Measurements from ENCODE around the gene IFT122. TPM values are rescaled to one million over a fixed set of nuclear protein-coding genes. Genes with fewer than 3 reads are reported as not detected.
"Not testable (repeated sequence)": the region's sequence is repeated elsewhere in the genome, so short reads cannot be mapped to it uniquely, and the experiment has no call there.

IFT122 gene
- total and polyA plus RNA-seq, 5 donors from 2014 or later: 2.5 to 19.3 (median 4.6) TPM

GRCh38 chr3:129409541-129409940 is 30.5 kb upstream of the IFT122 start:
- Histone ChIP-seq H3K4me3 (ENCODE audit: low read depth, low read length) (no peak overlapping the region), H3K36me3 (ENCODE audit: control insufficient read depth, insufficient read depth, low read length) (no peaks in the 10 kb centered on the region), H3K9me3 (ENCODE audit: control insufficient read depth in 2 of 2, low read length in 2 of 2) (no peaks in the 10 kb centered on the region), H3K4me1 (ENCODE audit: control insufficient read depth, insufficient read depth, low read length, poor library complexity, severe bottlenecking) (no peaks in the 10 kb centered on the region), H3K27ac (ENCODE audit: insufficient read depth, low read length, poor library complexity, severe bottlenecking) (no peak overlapping the region), H3K27me3 (ENCODE audit: control insufficient read depth, insufficient read depth, low read length) (no peaks in the 10 kb centered on the region)
- Mint-ChIP-seq H3K27ac (no peak overlapping the region), H3K4me3 (no peak overlapping the region), H3K27me3 (peaks cover 4% of the 10 kb centered on the region), H3K9me3 (no peaks in the 10 kb centered on the region), H3K4me1 (no peaks in the 10 kb centered on the region), H3K36me3 (peaks cover 3% of the 10 kb centered on the region)
- ATAC-seq (ENCODE audit: low read depth in 2 of 2): no peak
- no peak for DNase-seq

DNA sequence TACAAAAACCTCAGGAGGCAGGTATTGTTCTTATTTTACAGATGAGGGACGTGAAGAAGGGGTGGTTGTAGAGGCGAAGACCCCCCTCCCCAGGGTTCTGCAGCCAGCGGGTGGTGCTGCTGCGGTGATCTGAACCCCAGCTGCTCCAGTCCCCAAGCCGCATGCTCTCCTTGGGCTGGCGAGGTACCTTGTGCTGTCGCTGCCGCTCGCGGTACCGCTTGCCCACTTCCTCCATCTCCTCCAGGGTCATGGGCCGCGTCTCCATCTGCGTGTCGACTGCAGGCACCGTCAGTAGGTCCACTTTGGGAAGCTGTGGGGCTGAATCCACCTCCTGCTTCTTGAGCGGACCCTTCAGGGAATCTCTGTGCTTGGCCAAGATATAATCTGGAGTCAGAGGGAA is 29.1 kb upstream of the IFT122 start:
- Mint-ChIP-seq H3K27me3 (no peaks in the 10 kb centered on the region), H3K27ac (no peak overlapping the region), H3K4me3 (peak overlapping the region in 1 of 4 donors; percentile 38), H3K4me1 (no peaks in the 10 kb centered on the region), H3K36me3 (peaks cover 3% of the 10 kb centered on the region), H3K9me3 (no peaks in the 10 kb centered on the region)
- Histone ChIP-seq H3K27me3 (ENCODE audit: control insufficient read depth, insufficient read depth, low read length) (no peaks in the 10 kb centered on the region), H3K27ac (ENCODE audit: insufficient read depth, low read length, poor library complexity, severe bottlenecking) (no peak overlapping the region), H3K4me1 (ENCODE audit: control insufficient read depth, insufficient read depth, low read length, poor library complexity, severe bottlenecking) (no peaks in the 10 kb centered on the region), H3K9me3 (ENCODE audit: control insufficient read depth in 2 of 2, low read length in 2 of 2) (no peaks in the 10 kb centered on the region), H3K36me3 (ENCODE audit: control insufficient read depth, insufficient read depth, low read length) (no peaks in the 10 kb centered on the region), H3K4me3 (ENCODE audit: low read depth, low read length) (no peak overlapping the region)
- ATAC-seq (ENCODE audit: low read depth in 2 of 2) (no peak), DNase-seq (no peak)

GRCh38 chr3:129412542-129413198 is 27.4 kb upstream of the IFT122 start:
- Mint-ChIP-seq H3K4me1 (no peaks in the 10 kb centered on the region), H3K27ac (no peak overlapping the region), H3K9me3 (no peaks in the 10 kb centered on the region), H3K4me3 (no peak overlapping the region), H3K36me3 (peaks cover 3% of the 10 kb centered on the region), H3K27me3 (no peaks in the 10 kb centered on the region)
- Histone ChIP-seq H3K9me3 (ENCODE audit: control insufficient read depth in 2 of 2, low read length in 2 of 2) (no peaks in the 10 kb centered on the region), H3K27ac (ENCODE audit: insufficient read depth, low read length, poor library complexity, severe bottlenecking) (no peak overlapping the region), H3K4me1 (ENCODE audit: control insufficient read depth, insufficient read depth, low read length, poor library complexity, severe bottlenecking) (no peaks in the 10 kb centered on the region), H3K4me3 (ENCODE audit: low read depth, low read length) (no peak overlapping the region), H3K36me3 (ENCODE audit: control insufficient read depth, insufficient read depth, low read length) (no peaks in the 10 kb centered on the region), H3K27me3 (ENCODE audit: control insufficient read depth, insufficient read depth, low read length) (no peaks in the 10 kb centered on the region)
- DNase-seq: no peak
- no peak for ATAC-seq (ENCODE audit: low read depth in 2 of 2)

GRCh38 chr3:129413238-129413637 is 26.8 kb upstream of the IFT122 start:
- H3K36me3 Mint-ChIP-seq; H3K4me3 ChIP-seq (ENCODE audit: low read depth, low read length); H3K27ac Mint-ChIP-seq; H3K27ac ChIP-seq (ENCODE audit: insufficient read depth, low read length, poor library complexity, severe bottlenecking); ATAC-seq (ENCODE audit: low read depth in 2 of 2); H3K4me1 Mint-ChIP-seq; H3K27me3 ChIP-seq (ENCODE audit: control insufficient read depth, insufficient read depth, low read length); H3K27me3 Mint-ChIP-seq; H3K9me3 ChIP-seq (ENCODE audit: control insufficient read depth in 2 of 2, low read length in 2 of 2); H3K36me3 ChIP-seq (ENCODE audit: control insufficient read depth, insufficient read depth, low read length); H3K4me1 ChIP-seq (ENCODE audit: control insufficient read depth, insufficient read depth, low read length, poor library complexity, severe bottlenecking); H3K9me3 Mint-ChIP-seq; DNase-seq; H3K4me3 Mint-ChIP-seq: not testable (repeated sequence)

DNA sequence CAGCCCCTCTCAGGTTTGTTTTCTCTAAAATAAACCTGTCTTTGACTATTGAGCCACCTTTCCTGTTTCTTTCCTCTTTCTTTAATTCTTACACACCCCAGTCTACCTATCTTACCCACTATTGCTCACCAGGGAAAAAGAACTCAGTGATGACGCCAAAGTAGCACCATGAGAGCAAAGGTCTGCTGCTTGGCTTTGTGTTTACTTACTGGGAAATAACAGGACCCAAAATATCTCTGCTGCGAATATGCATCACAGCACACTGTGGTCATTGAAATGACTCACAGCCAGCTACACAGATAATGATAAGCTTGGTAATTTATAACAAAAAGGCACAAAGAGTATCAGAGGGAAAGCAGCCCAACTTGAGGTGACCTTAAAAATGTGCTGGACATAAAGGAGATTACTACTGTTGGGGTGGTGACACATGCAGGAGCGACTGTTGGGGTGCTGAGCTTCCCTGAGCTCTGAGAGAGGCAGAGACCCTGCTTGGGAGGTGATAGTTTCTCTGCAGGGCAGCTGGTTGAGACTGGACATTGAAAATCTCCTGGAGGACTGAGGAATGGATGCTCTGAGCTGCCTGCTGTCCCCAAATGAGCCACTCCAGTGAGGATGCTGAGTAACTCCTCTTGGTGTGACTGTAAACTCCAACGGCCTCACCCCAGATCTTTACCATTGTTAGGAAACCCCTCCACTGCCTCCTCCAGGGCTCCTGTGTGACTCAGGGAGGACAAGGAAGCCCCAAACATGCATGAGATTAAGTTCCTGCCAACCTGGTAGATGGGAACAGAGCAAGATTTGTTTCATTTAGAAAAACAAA is 26.1 kb upstream of the IFT122 start:
- H3K9me3 Mint-ChIP-seq: no peaks in the 10 kb centered on the region
- H3K36me3 ChIP-seq (ENCODE audit: control insufficient read depth, insufficient read depth, low read length): no peaks in the 10 kb centered on the region
- H3K4me1 ChIP-seq (ENCODE audit: control insufficient read depth, insufficient read depth, low read length, poor library complexity, severe bottlenecking): no peaks in the 10 kb centered on the region
- peak overlapping the region in 1 of 3 donors; percentile 60 for H3K27ac Mint-ChIP-seq
- no peaks in the 10 kb centered on the region for H3K27me3 ChIP-seq (ENCODE audit: control insufficient read depth, insufficient read depth, low read length)
- ATAC-seq (ENCODE audit: low read depth in 2 of 2) (no peak), DNase-seq (no peak)
- H3K27me3 Mint-ChIP-seq: no peaks in the 10 kb centered on the region
- H3K4me3 ChIP-seq (ENCODE audit: low read depth, low read length): no peak overlapping the region
- H3K9me3 ChIP-seq (ENCODE audit: control insufficient read depth in 2 of 2, low read length in 2 of 2): no peaks in the 10 kb centered on the region
- H3K27ac ChIP-seq (ENCODE audit: insufficient read depth, low read length, poor library complexity, severe bottlenecking): no peak overlapping the region
- no peak overlapping the region for H3K4me3 Mint-ChIP-seq
- no peaks in the 10 kb centered on the region for H3K4me1 Mint-ChIP-seq
- peaks cover 3% of the 10 kb centered on the region for H3K36me3 Mint-ChIP-seq

DNA sequence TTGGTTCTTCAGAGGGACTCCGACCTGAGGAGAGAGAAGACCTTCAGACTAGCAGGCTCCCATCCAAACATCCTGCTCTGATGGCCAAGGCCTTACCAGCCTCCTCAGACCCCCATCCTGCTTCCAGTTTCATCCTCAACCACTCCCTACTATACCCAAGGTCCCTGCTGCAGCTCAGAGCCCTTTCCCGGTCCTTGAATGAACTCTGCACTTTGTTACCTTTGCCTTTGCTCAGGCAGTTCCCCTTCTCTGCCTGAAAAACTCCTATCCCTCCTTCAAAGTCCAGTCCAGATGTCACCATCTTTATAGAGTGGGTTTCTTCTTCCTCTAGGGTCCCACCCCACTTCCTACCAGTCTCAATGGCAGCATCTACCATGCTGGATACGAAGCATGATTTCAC is 24.6 kb upstream of the IFT122 start:
- no peak for ATAC-seq (ENCODE audit: low read depth in 2 of 2)
- H3K27ac ChIP-seq (ENCODE audit: insufficient read depth, low read length, poor library complexity, severe bottlenecking): no peak overlapping the region
- no peak overlapping the region for H3K4me3 ChIP-seq (ENCODE audit: low read depth, low read length)
- H3K4me1 ChIP-seq (ENCODE audit: control insufficient read depth, insufficient read depth, low read length, poor library complexity, severe bottlenecking): no peaks in the 10 kb centered on the region
- Mint-ChIP-seq H3K4me1 (no peaks in the 10 kb centered on the region), H3K27ac (peak overlapping the region in 1 of 3 donors; percentile 39), H3K27me3 (no peaks in the 10 kb centered on the region), H3K36me3 (peaks cover 3% of the 10 kb centered on the region), H3K9me3 (no peaks in the 10 kb centered on the region), H3K4me3 (no peak overlapping the region)
- H3K9me3 ChIP-seq (ENCODE audit: control insufficient read depth in 2 of 2, low read length in 2 of 2): no peaks in the 10 kb centered on the region
- no peaks in the 10 kb centered on the region for H3K27me3 ChIP-seq (ENCODE audit: control insufficient read depth, insufficient read depth, low read length)
- no peaks in the 10 kb centered on the region for H3K36me3 ChIP-seq (ENCODE audit: control insufficient read depth, insufficient read depth, low read length)
- no peak for DNase-seq

DNA sequence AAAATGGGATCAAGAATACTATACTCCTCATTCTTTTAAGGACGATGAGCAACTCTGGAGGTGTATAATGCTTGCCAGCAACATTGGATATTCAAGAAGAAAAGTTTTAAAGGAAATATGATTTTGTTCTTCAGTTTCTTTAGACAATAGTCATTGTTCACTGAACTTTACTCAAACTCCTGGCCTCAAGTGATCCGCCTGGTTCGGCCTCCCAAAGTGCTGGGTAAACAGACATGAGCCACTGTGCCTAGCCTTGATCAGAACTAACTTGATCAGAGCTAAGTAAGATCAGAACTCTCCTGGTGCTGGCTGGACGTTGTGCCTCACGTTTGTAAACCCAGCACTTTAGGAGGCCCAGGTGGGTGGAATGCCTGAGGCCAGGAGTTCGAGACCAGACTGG is 24.2 kb upstream of the IFT122 start:
- no peaks in the 10 kb centered on the region for H3K9me3 ChIP-seq (ENCODE audit: control insufficient read depth in 2 of 2, low read length in 2 of 2)
- Mint-ChIP-seq H3K27ac (peak overlapping the region in 1 of 3 donors; percentile 39), H3K36me3 (peaks cover 4% of the 10 kb centered on the region), H3K4me3 (no peak overlapping the region), H3K9me3 (no peaks in the 10 kb centered on the region), H3K4me1 (no peaks in the 10 kb centered on the region), H3K27me3 (no peaks in the 10 kb centered on the region)
- H3K27me3 ChIP-seq (ENCODE audit: control insufficient read depth, insufficient read depth, low read length): no peaks in the 10 kb centered on the region
- no peak overlapping the region for H3K27ac ChIP-seq (ENCODE audit: insufficient read depth, low read length, poor library complexity, severe bottlenecking)
- no peaks in the 10 kb centered on the region for H3K4me1 ChIP-seq (ENCODE audit: control insufficient read depth, insufficient read depth, low read length, poor library complexity, severe bottlenecking)
- no peak overlapping the region for H3K4me3 ChIP-seq (ENCODE audit: low read depth, low read length)
- no peaks in the 10 kb centered on the region for H3K36me3 ChIP-seq (ENCODE audit: control insufficient read depth, insufficient read depth, low read length)
- no peak for ATAC-seq (ENCODE audit: low read depth in 2 of 2)
- no peak for DNase-seq

- H3K36me3 ChIP-seq (ENCODE audit: control insufficient read depth, insufficient read depth, low read length): no peaks in the 10 kb centered on the region
- H3K9me3 ChIP-seq (ENCODE audit: control insufficient read depth in 2 of 2, low read length in 2 of 2): no peaks in the 10 kb centered on the region
- no peak overlapping the region for H3K4me3 ChIP-seq (ENCODE audit: low read depth, low read length)
- H3K27ac ChIP-seq (ENCODE audit: insufficient read depth, low read length, poor library complexity, severe bottlenecking): no peak overlapping the region
- Mint-ChIP-seq H3K27ac (no peak overlapping the region), H3K27me3 (peaks cover under 1% of the 10 kb centered on the region), H3K4me3 (no peak overlapping the region), H3K4me1 (no peaks in the 10 kb centered on the region), H3K9me3 (no peaks in the 10 kb centered on the region), H3K36me3 (peaks cover 5% of the 10 kb centered on the region)
- no peaks in the 10 kb centered on the region for H3K4me1 ChIP-seq (ENCODE audit: control insufficient read depth, insufficient read depth, low read length, poor library complexity, severe bottlenecking)
- DNase-seq (no peak), ATAC-seq (ENCODE audit: low read depth in 2 of 2) (no peak)
- no peaks in the 10 kb centered on the region for H3K27me3 ChIP-seq (ENCODE audit: control insufficient read depth, insufficient read depth, low read length)
Observed at GRCh38 chr3:129416415-129416814, 23.6 kb upstream of the IFT122 start.
